Measurements from ENCODE around the gene ANTKMT.

The ANTKMT gene

GRCh38 chr16:720990-721764, at the start of gene ANTKMT:
TSS of gene ANTKMT (plus strand) at chr16:721146. CDS start at chr16:721275, 129 bp downstream.
- peak; percentile 52 to 62 for DNase-seq

GRCh38 chr16:671353-672131, 49.4 kb upstream of the ANTKMT start:
- DNase-seq: no peak

- no peak for DNase-seq
These were observed 48.6 kb upstream of the ANTKMT start for GRCh38 chr16:672371-672770.

- DNase-seq: no peak
These were observed 48.1 kb upstream of the ANTKMT start for GRCh38 chr16:672851-673250.

- DNase-seq: no peak
These were observed 47.5 kb upstream of the ANTKMT start for GRCh38 chr16:673399-673991.

GRCh38 chr16:674214-674881, 46.6 kb upstream of the ANTKMT start:
- DNase-seq: no peak

- DNase-seq: no peak
These were observed 45.7 kb upstream of the ANTKMT start, which contains the start of gene RHBDL1 for GRCh38 chr16:674968-675883. TSS of gene RHBDL1 (plus strand) at chr16:675671. CDS start at chr16:675791, 120 bp downstream.

- DNase-seq: no peak
These were observed 44.9 kb upstream of the ANTKMT start for GRCh38 chr16:675884-676564.

- no peak for DNase-seq
These were observed 44.4 kb upstream of the ANTKMT start for GRCh38 chr16:676565-676902.

- no peak for DNase-seq
These were observed 44.0 kb upstream of the ANTKMT start for GRCh38 chr16:676913-677312.

- DNase-seq: no peak
These were observed 43.4 kb upstream of the ANTKMT start for GRCh38 chr16:677316-678190.

- DNase-seq: no peak
These were observed 42.6 kb upstream of the ANTKMT start for GRCh38 chr16:678209-678857.

GRCh38 chr16:678858-679813, 41.8 kb upstream of the ANTKMT start:
- peak in 1 of 2 donors; percentile 39 for DNase-seq

- DNase-seq: peak; percentile 87 to 89
These were observed 40.9 kb upstream of the ANTKMT start, which contains the start of gene STUB1 for GRCh38 chr16:679814-680624. TSS of gene STUB1 (plus strand) at chr16:680410. CDS start at chr16:680526, 116 bp downstream.

- no peak for DNase-seq
These were observed 40.4 kb upstream of the ANTKMT start for GRCh38 chr16:680625-680945.

GRCh38 chr16:680967-681745, 39.8 kb upstream of the ANTKMT start:
- peak in 1 of 2 donors; percentile 25 for DNase-seq

Measured in inflammatory macrophage treated with lipopolysaccharide for 1 hour (primary cell).